CD4-positive, alpha-beta T cell treated with Interleukin-4 for 1 hour (primary cell): Measurements from ENCODE around the gene GULP1.
"Not testable (repeated sequence)": the region's sequence is repeated elsewhere in the genome, so short reads cannot be mapped to it uniquely, and the experiment has no call there.

ENCODE experiments used
- DNase-seq, 2 donors: peaks; one replicate each; pipeline ENCODE4 v3.0.0-alpha.2; 2020 to 2022

Gene GULP1

DNA sequence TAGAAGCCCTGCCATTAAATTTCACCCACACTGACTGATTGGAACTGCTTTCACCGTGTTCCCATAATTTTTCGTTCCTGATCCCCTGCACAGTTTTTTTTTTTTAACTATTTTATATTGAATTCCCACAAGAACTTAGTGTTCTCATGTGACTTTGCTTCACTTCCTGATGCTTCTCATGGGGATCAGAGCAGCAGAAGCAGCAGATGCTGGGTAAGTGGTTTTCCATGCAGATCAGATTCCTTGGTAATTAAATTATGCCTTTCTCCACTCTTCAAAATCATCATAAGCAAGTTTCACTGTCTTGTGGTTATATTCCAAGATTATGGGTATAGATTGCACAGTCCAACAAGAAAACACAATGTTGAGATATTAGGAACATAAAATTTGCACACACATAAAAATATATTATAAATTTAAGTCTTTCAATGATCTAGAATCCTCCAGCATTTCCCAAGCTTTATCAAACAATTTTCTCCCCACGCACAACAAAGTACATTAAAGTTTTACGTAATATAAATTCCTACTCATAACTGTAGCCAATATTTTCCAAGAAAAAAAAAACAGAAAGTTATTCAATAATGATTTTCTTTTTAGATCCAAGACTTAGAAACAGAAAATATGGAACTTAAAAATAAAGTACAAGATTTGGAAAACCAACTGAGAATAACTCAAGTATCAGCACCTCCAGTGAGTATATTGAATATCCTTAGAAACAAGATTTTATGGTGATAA, 277.9 kb downstream of the GULP1 start:
- DNase-seq: no peak

- DNase-seq: no peak
Measured at GRCh38 chr2:188570370-188570769, 278.7 kb downstream of the GULP1 start.

- DNase-seq: no peak
Measured at GRCh38 chr2:188571543-188572303, 280.0 kb downstream of the GULP1 start.

DNA sequence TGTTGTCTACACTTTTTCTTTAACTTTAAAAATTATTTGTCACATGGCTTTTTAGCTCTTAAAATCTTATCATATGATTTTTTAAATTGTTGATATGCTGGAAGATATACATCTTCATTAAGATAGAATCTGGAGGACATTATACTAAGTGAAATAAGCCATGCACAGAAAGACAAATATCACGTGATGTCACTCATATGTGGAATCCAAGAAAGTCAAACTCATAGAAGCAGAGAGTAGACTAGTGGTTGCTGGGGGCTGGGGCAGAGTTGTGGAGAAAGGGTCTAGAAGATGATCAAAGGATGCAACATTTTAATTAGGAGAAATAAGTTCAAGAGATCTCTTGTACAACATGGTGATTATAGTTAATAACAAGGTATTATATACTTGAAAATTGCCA, 280.9 kb downstream of the GULP1 start:
- DNase-seq: no peak

- no peak for DNase-seq
Measured at GRCh38 chr2:188573453-188573852, 281.8 kb downstream of the GULP1 start.

- no peak for DNase-seq
Measured at GRCh38 chr2:188576006-188576405, 284.3 kb downstream of the GULP1 start.

DNA sequence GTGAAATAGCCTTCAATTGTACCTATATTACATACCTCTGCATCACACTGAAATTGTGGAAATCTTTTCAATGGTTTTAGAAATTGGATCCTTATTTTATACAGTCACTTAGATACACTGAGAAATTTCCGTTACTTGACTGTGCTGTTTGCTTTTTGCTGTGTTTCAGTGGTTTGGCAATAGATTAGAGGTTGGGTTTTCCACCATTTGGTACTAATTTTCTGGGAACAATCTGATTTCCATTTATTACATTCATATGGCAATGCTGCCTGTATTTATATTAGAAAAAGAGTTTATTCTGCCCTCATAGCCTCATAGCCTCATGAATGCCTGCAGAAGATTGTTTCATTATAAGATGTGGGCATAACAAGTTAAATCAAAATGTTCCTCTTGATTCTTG, 285.0 kb downstream of the GULP1 start:
- DNase-seq: no peak

DNA sequence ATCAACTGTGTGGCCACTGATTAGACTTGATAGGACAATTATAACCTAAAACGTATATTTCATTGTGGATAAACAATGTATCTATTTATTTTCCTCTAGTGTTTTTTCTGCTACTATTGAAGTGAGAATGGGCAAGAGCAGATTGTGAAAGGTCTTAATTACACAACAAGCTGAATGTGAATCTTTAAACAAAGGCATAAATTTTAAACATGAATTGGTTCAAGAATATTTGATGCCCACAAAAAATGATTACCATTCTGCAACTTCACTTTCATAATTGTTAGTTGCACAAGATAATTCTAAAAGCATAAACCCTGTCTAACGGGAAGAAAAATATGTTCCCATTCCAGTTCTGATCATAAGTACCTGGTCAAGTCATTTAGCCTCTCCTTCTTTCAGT, 285.6 kb downstream of the GULP1 start:
- no peak for DNase-seq

- DNase-seq: no peak
Measured at GRCh38 chr2:188580738-188581137, 289.1 kb downstream of the GULP1 start.

- DNase-seq: no peak
Measured at GRCh38 chr2:188582211-188582610, 290.5 kb downstream of the GULP1 start.

- DNase-seq: no peak
Measured at GRCh38 chr2:188588235-188588634, 296.6 kb downstream of the GULP1 start.

- no peak for DNase-seq
Measured at GRCh38 chr2:188596054-188596453, 304.4 kb downstream of the GULP1 start.

GRCh38 chr2:188598551-188598950, 306.9 kb downstream of the GULP1 start:
- DNase-seq: no peak

- no peak for DNase-seq
Measured at GRCh38 chr2:188599140-188599539, 307.5 kb downstream of the GULP1 start.

DNA sequence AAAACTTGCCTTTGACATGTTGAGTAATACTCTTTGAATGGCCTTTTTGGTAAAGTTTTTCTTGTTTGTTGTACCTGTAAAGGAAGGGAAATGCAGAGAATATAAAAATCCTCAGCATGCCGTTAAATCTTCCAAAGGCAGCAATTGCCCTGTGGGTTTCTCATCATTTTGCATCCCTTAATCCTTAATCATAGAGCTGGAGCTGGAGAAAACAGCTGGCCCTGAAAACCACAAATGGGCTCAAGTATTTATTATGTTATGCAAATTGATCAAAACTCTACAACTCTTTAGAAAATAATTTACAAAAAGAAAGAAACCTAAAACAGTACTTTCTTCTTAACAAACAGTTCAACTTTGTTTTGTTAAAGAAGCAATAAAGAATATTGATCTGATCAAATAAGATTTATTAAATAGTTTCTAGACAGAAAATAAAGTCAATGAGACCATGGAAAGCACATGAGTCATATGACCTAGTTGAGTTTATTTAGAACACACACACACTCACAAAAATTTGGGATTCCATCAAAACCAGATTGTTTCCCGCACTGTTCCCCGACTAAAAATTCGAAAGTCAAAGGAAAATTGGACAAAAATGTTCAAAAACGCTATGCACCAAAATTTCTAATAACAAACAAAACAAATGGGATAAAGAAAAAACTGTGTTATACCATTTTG, 309.0 kb downstream of the GULP1 start:
- no peak for DNase-seq

- DNase-seq: no peak
Measured at GRCh38 chr2:188601391-188601790, 309.7 kb downstream of the GULP1 start.

DNA sequence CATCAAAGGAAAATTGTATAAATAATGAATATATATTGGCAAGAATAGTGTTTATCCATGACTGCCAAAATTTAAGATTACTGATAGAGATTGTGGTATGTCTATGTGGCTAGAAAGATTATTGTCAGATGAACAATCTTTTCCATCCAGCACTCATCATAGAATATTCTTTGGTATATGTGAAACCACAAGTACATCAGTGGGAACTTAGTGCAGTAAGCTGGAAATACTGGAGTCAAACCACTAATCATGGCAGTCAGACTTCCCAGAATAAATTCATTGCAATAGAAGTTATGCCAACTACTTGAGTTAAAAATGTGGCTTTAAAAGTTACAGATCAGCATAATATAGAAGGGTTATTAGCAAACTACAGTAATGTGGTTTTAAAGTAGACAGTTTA, 310.3 kb downstream of the GULP1 start:
- DNase-seq: no peak

GRCh38 chr2:188604579-188604978, 312.9 kb downstream of the GULP1 start:
- no peak for DNase-seq

GRCh38 chr2:188605609-188606584, 314.2 kb downstream of the GULP1 start:
- not testable (repeated sequence) for DNase-seq

DNA sequence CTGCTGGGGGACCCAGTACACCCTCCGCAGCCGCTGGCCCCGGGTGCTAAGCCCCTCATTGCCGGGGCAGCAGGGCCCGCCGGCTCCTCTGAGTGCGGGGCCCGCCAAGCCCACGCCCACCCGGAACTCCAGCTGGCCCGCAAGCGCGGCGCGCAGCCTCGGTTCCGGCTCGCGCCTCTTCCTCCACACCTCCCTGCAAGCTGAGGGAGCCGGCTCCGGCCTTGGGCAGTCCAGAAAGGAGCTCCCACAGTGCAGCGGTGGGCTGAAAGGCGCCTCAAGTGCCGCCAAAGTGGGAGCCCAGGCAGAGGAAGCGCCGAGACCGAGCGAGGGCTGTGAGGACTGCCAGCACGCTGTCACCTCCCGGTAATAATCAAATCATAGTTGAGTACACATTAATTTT, 314.9 kb downstream of the GULP1 start:
- DNase-seq: not testable (repeated sequence)

DNA sequence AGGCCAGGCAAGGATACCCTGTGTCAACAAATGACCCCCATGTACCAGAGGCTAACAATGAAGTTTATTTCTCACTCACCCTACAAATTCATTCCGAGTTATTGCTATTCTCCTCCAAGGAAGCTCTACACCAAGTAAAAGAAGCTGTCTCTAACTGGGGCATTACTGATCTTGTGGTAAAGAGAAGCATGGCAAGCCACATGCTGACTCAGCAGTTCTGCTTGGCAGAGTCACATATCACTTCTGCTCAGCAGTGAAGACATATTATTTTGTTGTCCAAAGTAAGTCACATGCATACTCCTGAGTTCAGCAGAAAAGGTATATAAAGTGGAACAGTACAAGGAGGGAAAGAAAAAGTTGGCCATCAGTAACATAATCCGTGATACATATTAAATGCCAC, 315.8 kb downstream of the GULP1 start:
- DNase-seq: no peak

DNA sequence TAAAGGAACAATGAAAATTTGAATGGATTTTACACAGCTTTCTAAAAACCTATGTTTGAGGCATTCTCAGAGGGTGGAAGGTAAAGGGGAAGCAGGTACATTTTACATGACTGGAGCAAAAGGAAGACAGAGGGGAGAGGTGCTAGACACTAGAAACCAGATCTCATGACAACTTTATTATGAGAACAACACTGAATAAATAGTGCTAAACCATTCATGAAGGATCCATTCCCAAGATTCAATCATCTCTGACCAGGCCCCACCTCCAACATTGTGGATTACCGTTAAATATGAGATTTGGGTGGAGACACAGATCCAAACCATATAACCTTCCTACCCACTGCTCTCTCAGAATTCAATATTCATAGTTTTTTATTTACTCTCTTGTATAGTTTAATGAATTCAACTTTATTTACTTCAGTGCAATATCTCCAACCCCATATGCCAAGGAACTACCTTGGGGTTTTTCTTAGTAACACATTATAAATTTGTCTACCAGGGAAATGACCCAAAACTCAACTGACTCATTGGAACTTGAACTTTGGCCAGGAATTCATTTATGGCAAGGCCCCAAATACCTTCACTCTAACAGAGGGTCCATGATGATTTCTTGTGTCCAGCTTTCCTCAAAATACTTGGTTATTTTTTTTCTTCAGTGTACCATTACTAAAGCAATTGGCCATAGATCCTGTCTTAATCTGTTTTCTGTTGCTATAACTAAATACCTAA, 317.8 kb downstream of the GULP1 start:
- DNase-seq: no peak
